Measurements from ENCODE around the gene UBASH3B.

- TF ChIP-seq ZNF10 (CRISPR knock-in tag; IDR thresholded peaks at IDR 0.05; ENCODE audit: borderline replicate concordance, low read depth) (no peak), PCBP2 (optimal IDR thresholded peaks at IDR 0.05; ENCODE audit: low read depth, low read length, poor library complexity, severe bottlenecking) (no peak), ZFP82 (CRISPR knock-in tag; IDR thresholded peaks at IDR 0.05; ENCODE audit: borderline replicate concordance) (no peak), HMGXB4 (CRISPR knock-in tag; IDR thresholded peaks at IDR 0.05; ENCODE audit: borderline replicate concordance in 1 of 2, low read depth in 1 of 2) (no peak), CTCF (CRISPR knock-in tag; IDR thresholded peaks at IDR 0.05) (no peak)
These were observed 165.6 kb downstream of the UBASH3B start for GRCh38 chr11:122821169-122821568.

Measured in HepG2 (cell line).